PFSK-1 (cell line): ENCODE results near the gene SIGLEC1.

Experiments used
- FOXP2 ChIP-seq: optimal IDR thresholded peaks from 2 replicates; pipeline ENCODE3; 2011; ENCODE audit warnings: borderline replicate concordance, control low read depth, inconsistent platforms; ENCODE audit not compliant: insufficient read depth; ENCODE audit errors: extremely low read length, extremely low read depth
- POLR2AphosphoS5 ChIP-seq: IDR thresholded peaks from 2 replicates; pipeline ENCODE4 v1.6.1; 2012; ENCODE audit warnings: low read depth, mild to moderate bottlenecking, control low read depth, low read length, moderate library complexity
- SIN3A ChIP-seq: IDR thresholded peaks from 2 replicates; pipeline ENCODE4 v1.6.1; 2012; ENCODE audit warnings: mild to moderate bottlenecking, low read length, moderate library complexity, borderline replicate concordance; ENCODE audit not compliant: insufficient read depth
- TAF1 ChIP-seq: IDR thresholded peaks from 2 replicates; pipeline ENCODE4 v1.6.1; 2012; ENCODE audit warnings: low read length, control low read depth, borderline replicate concordance; ENCODE audit not compliant: insufficient read depth
- TF ChIP-seq, protein P1 (sequence below), 2 experiments: IDR thresholded peaks; 2 replicates each; pipeline versions ENCODE4 v1.6.1 to v1.8.0; 2011 to 2012; ENCODE audit warnings: low read depth in 2 of 2, low read length in 2 of 2, control low read depth in 1 of 2, inconsistent platforms in 1 of 2, mild to moderate bottlenecking in 1 of 2, moderate library complexity in 1 of 2; ENCODE audit not compliant: insufficient read depth in 1 of 2

The SIGLEC1 gene

DNA sequence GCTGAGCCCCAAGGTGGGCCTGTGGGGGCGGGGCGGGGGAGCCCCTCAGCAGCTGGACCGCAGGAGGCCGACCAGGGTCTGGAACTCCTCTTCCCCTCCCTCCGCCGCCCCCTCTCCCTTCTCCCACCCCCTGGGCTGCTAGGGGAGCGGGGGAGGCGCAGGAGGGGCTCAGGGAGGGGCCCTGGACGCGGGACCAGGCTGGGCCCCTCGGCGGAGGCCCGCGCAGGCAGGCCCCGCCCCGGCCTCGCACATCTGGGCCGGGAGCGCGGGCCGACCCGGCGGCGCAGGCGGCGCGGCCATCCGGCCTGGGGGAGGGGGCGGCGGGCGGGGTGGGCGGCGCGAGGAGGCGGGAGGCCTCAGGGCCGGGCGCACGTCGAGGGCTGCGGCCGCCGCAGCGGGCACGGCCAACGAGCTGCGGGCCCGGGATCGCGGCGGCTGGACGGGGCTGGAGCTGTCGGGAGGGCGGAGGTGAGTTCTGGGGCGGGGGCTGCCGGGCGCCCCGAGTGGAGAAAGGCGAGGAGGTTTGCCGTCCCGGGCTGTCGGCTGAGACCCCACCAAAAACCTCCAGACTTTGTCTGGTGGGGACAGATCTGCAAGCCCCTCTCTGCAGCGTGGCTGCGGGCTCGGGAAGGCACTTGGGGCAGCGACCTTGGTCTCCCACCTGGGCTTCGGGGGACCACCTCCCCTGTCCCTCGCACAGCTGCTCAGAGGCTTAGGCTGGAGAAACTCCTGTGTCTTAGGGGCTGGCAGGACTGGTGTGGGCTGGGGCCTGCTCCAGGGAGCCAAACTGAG, 20.1 kb upstream of the SIGLEC1 start, which contains the start of gene HSPA12B:
Gene HSPA12B, plus strand, starts transcription at position 359 of the 792 bp plus-strand sequence. CDS start 5,990 bp downstream, outside the sequence.
- TF ChIP-seq, protein P1, sequence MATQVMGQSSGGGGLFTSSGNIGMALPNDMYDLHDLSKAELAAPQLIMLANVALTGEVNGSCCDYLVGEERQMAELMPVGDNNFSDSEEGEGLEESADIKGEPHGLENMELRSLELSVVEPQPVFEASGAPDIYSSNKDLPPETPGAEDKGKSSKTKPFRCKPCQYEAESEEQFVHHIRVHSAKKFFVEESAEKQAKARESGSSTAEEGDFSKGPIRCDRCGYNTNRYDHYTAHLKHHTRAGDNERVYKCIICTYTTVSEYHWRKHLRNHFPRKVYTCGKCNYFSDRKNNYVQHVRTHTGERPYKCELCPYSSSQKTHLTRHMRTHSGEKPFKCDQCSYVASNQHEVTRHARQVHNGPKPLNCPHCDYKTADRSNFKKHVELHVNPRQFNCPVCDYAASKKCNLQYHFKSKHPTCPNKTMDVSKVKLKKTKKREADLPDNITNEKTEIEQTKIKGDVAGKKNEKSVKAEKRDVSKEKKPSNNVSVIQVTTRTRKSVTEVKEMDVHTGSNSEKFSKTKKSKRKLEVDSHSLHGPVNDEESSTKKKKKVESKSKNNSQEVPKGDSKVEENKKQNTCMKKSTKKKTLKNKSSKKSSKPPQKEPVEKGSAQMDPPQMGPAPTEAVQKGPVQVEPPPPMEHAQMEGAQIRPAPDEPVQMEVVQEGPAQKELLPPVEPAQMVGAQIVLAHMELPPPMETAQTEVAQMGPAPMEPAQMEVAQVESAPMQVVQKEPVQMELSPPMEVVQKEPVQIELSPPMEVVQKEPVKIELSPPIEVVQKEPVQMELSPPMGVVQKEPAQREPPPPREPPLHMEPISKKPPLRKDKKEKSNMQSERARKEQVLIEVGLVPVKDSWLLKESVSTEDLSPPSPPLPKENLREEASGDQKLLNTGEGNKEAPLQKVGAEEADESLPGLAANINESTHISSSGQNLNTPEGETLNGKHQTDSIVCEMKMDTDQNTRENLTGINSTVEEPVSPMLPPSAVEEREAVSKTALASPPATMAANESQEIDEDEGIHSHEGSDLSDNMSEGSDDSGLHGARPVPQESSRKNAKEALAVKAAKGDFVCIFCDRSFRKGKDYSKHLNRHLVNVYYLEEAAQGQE (IDR thresholded peaks at IDR 0.05; ENCODE audit: insufficient read depth in 1 of 2, low read depth in 2 of 2, low read length in 2 of 2): no peak
- TF ChIP-seq TAF1: no peak
- no peak for TF ChIP-seq POLR2AphosphoS5
- TF ChIP-seq SIN3A: no peak
- no peak for TF ChIP-seq FOXP2

DNA sequence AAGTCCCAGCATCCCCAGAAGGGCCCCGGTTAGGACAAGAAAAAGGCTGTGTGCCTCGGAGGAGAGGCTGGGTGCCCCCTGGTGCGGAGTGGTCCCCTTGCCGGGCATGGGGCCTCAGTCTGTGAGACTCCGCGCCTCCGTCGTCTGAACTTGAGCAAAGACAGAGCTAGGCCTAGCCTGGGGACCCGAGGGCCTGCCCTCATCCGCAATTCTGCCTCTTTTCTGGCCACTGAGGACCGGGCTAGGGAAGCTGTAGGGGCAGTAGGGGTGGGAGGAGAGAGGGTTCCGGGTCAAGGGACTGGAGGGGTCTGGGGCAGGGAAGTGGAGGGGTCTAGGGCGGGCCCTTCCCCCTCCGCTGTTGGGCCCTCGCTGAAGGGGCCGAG, 19.5 kb upstream of the SIGLEC1 start:
- TF ChIP-seq FOXP2: no peak

DNA sequence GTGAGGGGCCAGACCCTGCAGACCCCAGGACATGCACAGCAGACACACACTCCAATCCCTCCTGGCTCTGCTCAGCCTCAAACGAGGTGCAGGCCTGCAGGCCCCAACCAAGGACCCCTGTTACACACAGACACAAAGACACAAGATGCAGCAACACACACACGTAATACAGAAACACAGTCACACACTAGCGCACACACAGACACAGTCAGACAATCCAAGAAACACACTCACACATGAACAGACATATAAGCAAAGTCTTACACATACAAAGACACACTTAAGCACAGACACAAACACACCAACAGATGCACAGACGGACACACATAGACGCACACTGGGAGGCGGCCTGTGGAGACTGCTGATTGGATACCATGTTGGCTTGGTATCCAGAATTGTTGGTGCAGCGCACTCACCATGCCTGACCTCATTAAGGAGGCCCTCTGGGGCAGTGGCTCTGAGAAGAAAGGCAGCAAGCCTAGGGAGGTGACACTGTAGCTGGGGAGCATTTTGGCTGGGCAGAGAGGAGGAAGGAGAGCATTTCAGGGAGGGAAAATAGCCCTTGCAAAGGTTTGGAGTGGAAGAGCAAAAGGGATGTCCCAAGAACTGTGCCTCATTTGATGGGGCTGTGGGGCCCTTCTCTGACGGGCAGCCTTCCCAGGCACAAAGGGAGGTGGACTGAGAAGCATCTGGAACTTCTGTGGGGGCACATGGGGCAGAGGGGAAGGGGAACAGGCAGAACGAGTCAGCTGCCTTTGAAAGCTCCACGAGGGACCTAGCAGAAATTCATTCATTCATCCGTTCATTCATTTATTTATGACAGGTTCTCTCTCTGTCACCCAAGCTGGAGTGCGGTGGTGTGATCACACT, 18.6 kb upstream of the SIGLEC1 start:
- TF ChIP-seq TAF1 (no peak), POLR2AphosphoS5 (no peak), FOXP2 (no peak), SIN3A (no peak)
- TF ChIP-seq, protein P1 (IDR thresholded peaks at IDR 0.05; ENCODE audit: insufficient read depth in 1 of 2, low read depth in 2 of 2, low read length in 2 of 2): no peak

DNA sequence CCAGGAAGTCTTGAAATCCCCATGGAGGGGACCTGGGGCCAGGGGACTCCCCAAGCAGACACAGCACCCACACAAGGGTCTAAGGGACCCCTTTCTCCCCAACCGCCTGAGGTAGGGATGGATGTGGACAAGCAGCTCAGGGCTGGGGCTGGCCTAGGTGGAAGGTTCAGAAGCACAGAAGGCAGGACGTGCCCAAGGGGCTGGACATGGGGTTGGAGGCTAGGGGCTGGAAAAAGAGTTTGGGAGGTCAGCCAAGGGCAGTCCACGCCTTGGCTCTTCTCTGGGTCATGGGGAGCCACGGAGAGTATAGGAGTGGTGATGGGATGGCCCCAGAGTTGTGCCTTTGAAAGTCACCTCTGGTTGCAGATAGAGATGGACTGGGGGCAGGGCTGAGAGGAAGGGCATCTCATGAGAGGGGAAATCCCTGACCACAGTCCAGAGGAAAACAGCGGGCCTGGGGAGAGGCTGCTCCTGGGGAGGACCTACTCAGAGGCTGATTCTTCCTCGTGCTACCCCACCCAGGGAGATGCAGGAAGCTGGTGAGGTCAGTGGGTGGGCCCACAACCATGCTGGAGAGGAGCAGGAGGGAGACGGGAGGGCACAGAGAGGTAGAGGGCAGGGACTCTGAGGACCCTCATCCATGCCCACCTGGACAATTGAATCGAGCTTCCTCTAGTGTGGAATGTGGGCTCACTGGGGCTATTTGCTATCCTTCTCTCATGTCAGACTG, 17.6 kb upstream of the SIGLEC1 start:
- TF ChIP-seq FOXP2 (no peak), POLR2AphosphoS5 (no peak), SIN3A (no peak), TAF1 (no peak)
- TF ChIP-seq, protein P1 (IDR thresholded peaks at IDR 0.05; ENCODE audit: insufficient read depth in 1 of 2, low read depth in 2 of 2, low read length in 2 of 2): no peak

DNA sequence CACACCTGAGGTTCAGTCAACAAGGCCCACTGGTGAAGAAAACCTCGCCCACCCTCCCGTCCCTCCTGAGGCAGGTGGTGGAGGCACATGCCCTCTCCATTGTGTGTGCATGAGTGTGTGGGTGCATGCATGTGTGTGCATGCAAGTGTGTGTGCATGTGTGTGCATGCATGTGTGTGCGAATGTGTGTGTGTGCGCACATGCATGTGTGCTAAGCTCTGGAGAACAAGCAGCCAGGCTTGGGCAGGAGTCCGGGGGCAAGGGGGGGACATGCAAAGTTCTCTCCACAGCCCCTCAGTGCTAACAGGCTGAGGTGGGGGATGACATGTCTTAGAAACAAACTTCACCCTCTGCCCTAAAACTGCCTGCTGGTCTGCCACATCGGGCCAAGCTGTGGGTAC, 17.0 kb upstream of the SIGLEC1 start:
- TF ChIP-seq TAF1: no peak
- no peak for TF ChIP-seq FOXP2
- TF ChIP-seq, protein P1 (IDR thresholded peaks at IDR 0.05; ENCODE audit: insufficient read depth in 1 of 2, low read depth in 2 of 2, low read length in 2 of 2): no peak
- TF ChIP-seq POLR2AphosphoS5: no peak
- TF ChIP-seq SIN3A: no peak
